Stimulated activated CD8-positive, alpha-beta memory T cell treated with anti-CD3 and anti-CD28 coated beads, Interleukin-12 subunit alpha, Interleukin-12 subunit beta, amount 100 ng/mL, for 1 hour (primary cell): ENCODE results near the gene LDLRAD4.

Experiments
- DNase-seq: peaks from one replicate; pipeline ENCODE4 v3.0.0-alpha.2; 2020; ENCODE audit warnings: low read depth

LDLRAD4 gene

DNA sequence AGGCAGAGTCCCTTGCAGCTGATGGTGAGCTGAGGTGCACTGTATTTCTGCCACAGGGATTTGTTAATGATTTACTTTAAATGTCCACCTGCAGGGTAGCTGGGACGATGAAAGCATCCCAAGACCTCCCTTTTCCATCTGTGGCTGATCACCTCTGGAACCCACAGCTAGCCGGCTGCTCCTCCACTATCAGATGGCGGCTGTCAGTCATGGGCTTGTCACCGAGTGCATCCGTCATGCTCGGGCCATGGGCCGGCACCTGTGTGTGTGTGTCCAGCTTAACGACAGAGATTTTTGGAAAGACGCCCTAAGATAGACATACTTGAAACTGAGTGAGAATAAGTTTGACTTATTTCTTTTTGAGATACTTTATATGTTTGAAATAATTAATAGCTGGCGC lies 272.6 kb downstream of the LDLRAD4 start:
- no peak for DNase-seq

DNA sequence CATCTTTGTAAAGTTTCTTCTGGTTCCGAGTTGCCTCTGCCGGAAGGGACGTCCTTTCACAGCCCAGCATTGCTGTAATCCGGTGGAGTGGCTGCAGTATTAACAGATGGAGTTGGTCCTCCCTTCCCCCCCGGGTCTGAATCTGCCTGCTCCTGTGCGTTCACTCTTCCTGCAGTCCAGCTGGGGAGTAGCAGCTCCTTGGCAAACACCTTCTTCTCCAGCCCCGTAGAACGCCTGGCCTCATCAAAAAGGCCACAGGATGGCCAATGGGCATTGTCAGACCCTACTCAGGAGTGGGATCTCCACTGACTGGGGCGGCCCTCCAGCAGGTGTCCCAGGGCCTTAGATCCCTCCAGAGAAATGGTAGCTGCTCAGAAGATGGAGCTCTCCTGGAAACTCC lies 273.8 kb downstream of the LDLRAD4 start:
- no peak for DNase-seq

DNA sequence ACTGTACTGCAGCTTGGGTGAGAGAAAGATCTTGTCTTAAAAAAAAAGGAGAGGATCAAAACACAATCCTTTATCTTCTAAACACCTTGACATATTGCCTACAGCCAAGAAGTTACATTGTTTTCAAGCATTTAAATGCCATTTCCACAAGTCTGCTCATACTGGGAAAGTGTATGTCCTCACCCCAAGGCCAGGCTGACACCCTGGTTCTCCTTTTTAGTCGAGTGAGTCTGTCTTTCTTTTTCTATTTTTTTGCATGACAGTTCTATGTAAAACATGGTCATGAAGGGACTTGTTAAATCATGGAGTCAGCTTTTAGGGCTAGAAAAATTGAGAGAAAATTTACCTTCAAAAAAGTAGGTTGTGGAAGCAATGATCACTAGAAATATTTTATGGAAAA lies 274.5 kb downstream of the LDLRAD4 start:
- DNase-seq = no peak

DNA sequence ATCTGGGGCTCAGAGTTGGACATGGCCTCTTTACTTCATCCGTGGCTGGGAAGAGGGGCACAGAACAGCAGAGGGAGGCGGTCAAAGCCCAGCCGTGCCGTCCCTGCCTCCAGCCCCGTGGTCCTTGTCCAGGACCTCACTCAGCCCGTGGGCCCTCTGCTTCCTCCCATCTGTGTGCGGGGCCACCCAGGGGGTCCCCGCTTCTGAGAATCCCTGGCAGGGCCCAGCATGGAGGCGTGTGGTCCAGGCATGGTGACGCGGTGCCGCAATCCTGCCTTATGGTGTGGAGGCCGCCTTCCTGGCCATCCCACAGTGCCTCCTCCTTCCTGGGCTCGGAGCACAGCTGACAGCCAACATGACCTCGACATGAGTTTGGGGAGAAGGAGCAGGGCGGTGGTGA lies 275.2 kb downstream of the LDLRAD4 start:
- DNase-seq = no peak

DNA sequence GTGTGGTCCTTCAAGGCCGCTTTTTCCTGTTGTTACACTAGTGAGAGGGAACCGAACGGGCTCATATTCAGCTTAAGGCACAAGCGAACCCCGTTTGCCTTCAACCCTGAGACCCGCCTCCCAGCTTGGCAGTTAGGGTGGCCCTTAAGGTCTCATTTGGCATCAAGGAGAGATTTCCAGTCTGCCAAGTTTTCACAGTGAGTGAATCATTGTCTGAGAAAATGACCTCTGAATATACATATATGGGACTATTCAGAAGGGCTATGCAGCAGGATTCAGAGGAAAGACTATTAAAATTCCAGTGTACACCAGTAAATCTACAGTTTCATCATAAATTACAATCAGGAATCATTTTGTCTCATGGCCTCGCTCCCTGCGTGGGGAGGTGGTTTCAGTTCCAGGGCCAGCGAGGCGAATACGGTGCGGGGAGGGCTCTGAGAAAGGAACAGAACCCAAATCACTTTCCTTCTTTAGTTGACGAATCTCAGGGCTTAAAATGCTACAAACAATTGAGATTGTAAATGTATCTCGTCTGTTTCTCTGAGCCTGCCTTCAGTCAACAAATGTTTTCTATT lies 276.4 kb downstream of the LDLRAD4 start:
- DNase-seq = no peak

DNA sequence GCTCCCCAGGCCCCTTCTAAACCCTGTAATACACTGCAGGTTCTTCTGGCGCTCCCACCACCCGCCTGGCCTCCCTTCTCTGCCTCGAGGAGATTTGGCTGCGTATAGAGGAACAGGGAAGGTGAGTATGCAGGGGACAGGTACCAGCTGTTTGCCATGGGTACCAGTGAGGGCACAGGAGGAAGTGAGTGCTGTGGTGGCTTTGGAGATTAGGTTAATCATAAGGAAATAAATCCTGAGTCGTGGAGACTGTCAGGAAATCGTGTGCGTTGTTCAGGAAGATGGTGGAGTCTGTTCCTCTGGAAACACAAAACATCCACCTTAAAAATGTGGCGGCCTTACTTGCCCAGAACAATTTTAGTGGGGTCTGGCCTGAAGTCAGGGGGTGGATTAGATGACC lies 277.4 kb downstream of the LDLRAD4 start:
- DNase-seq = no peak

DNA sequence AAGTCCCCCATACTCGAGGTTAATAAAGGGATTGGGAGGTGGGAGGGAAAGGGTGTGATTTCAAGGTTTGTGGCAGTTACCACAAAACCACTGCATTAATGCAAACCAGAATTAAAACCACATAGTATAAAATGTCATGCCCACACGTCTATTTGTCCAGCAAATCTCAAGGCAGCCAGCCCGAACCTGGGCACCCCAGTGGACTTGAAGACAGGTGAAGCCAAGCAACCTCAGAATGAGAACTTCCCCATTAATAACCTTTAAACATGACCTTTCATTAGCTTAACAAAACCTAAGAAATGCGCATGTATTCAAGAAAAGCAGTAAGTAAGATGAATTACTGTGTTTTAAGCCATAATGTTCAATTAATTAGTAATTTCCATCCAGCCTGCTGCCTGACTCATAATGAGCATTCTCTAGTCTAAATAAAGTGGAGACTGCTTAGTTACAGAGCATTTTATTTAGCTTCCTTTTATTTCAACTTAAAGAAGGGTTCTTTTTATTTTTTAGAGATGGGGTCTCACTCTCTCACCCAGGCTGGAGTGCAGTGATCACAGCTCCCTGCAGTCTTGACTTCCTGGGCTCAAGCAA lies 278.2 kb downstream of the LDLRAD4 start:
- DNase-seq = no peak

DNA sequence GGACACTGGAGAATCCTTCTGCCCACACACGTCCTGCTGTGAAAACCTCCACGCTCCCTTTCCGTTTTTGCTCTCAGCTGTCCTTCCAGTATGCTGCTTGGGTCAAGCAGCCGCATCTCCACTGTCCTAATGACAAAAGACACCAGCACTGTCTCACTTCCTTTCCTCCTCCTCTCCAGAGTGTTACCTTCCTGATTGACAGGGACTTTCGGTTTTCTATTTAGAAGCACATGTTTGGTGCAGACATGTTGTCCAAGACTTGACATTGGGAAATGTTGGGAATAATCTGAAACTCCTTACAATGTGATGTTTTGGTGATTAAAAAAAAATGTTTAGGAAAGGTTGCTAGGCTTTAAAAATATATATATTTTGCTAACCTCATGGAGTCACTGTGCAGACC lies 281.2 kb downstream of the LDLRAD4 start:
- no peak for DNase-seq

DNA sequence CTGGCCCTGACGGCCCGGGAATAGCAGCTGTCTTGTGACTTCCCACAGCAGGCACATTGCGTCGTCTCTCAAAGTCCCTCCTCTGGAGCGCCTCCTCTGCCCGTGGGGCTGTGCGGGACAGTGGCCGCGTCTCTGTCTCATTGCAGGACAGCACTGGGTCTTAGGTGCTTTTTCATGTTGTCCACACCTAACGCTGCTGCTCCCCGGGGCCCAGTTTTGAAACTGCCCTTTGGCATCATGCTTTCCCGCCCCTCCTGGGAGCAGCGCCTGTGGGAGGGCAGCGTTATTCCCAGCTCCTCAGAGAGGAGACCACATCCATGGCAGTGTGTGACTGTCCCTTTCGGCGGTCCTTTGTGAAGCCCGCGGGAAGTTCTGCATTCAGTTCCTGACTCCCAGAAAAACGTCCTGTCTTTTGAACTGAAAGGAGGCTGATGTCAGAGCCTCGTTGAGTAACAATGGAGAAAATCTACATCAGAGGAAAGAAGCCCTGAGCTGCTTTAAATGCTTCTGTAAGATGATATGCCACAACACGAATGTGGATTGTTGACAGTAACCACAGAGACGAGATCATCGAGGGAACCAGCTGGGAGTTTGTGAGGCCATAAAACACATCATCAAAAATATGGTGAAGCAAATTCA lies 281.8 kb downstream of the LDLRAD4 start:
- no peak for DNase-seq

DNA sequence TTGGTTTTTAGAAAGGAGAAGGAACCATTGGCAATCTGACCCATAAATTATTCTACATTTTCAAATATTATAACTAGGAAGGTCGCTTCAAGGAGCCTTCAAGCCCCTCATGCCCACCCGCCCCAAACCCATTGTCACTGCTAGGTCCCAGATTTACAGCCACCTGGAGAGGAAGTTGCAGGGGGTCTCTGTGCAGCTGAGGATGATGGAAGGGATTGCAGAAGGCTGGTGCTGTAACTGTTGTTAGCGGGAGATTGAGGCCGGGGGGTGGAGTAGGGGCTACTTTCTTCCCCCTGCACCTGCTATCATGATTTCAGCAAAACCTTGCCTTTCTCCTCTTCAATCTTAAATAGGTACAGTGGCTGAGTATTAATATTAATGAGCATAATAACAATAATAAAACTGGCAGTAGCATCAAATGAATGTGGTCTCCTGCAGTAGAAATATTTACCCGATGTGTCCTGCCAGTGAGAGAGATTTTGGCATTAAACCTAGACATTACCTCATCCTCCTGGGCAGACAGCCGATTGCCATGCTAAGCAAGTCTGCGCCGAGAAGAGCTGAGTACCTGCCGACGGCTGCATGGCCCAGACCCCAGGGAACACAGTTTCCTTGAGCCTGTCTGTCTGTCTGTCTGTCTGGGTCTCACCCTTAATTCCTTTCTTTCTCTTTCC lies 282.4 kb downstream of the LDLRAD4 start:
- no peak for DNase-seq

DNA sequence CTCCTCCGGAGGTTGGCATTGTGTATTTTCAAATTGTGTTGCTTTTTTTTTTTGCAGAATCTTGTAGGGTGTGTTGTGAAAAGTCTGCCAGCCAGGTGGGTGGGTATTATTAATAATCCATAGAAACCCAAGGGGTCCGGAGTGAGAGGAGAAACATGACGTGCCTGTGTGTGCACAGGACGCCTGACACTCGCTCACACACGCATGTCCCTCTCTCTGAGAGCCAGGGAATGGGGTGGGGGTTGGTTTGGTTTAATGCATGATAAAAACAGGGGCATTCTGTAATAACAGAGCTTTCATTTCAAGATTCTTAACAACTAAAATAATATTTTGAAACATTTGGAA lies 283.0 kb downstream of the LDLRAD4 start:
- DNase-seq = no peak

DNA sequence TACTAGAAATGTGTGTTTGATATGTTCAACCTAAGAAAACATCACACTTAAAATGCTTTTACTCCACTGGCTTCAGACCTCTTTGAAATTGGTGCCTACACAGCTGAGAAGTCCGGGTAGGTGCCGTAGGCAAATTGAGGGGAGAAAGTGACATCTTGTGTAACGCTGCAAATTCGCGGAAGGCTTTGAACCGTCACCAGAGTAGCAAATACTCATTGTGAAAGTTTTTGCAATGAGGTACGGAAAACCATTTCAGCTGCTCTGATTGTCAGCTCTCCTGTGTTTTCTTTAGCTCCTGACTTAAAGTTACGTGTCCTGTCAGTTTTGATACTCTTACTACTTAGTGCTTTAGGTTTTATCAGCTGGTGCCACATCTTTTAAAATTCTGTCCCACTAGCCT lies 283.3 kb downstream of the LDLRAD4 start:
- no peak for DNase-seq

DNA sequence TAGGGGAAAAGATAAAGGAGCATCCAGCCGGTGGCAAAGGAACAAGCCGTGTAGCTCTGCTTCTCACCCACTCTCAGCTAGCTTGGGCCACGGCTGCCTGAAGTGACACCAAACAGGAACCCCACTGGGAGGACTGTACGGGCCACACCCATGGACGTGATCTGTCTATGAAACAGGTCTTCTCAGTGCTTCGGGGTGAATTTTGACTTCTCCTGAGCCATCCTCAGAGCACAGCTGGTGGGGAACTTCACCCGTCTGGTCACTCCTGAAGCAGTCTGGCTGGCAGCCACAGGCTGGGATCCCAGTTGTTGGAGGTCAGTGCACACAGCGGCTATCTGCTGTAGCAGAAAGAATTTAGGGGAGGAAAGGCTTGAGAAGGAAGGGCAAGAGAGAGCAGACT lies 284.0 kb downstream of the LDLRAD4 start:
- no peak for DNase-seq

DNA sequence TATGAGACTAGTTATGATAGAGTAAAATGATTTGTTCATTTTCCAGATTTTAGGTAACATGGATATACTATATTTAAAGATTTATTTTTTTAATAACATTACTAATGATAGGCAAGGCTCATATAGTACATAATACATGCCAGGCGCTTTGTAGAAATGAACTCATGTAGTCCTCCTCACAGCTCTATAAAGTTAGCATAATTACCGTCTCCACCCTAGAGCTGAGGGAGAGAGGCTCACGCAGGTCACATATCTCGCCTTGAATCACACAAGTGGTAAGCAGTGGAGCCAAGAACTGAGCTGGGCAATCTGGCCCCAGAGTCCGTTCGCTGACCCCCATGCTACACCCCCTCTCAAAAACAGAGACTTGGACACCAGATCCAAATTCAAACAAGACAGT lies 285.3 kb downstream of the LDLRAD4 start:
- no peak for DNase-seq

DNA sequence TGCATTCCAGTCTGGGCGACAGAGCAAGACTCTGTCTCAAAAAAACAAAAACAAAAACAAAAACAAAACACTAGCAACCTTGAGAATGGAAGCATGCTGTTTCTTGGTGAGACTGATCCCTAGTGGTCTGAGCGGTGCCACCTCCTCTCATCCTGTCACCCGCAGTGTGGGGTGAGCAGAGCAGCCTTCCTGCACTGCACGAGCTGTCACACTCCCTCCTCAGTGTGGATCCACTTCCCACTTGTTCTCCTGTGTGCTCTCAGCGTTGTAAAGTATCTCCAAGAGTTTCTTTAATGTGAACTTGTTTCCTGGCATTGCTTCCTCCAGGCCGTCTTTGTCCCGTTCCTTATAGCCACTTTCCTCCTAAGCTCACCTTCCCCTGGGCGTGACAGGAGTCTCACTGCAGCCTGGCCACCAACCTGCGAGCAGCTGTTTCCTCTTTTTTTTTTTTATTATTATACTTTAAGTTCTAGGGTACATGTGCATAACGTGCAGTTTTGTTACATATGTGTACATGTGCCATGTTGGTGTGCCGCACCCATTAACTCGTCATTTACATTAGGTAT lies 287.3 kb downstream of the LDLRAD4 start:
- no peak for DNase-seq

DNA sequence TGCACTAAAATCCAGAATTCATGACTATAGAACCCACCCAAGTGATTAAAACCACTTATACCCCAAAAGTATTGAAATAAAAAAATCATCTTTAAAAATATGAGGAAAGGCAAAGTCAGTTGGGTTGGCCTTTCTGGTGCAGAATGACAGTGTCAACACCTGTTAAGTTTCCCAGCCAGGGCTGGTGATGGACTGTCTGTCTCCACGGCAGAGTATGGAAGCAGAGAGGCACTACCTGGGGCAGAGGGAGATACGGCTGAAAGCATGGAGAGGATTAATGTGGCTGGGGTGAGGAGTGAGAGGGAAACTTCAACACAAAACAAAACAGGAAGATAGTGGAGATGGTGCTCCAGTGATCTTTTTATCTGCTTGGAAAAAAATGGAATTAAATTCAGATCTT lies 292.0 kb downstream of the LDLRAD4 start:
- no peak for DNase-seq

DNA sequence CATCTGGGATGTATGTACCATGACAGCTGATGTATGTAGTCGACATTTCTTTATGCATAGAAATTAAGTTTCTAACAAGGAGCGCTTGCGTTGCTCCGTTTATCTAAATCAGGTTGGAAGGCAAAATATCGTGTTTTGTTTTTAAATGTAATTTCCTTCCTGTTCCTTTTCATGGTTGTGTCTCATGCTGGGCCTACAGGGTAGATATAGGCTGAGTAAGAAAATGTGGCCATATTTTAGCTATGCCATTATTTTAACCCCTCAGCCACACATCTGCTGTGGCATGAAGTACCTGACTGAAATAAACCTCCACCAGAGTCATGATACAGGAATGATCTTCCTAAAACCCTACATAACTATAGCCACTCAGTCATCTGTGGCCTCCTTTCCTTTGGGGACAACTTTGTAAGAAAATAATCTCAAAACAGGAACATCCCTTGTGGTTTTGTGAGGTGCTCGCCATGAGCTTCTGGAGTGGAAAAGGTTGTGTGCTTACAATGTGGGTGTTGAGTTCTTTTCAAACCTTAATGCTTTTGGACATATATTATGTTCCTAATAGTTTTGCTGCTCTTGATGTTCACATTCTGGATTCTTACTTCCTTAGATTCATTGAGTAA lies 293.5 kb downstream of the LDLRAD4 start:
- DNase-seq = no peak

DNA sequence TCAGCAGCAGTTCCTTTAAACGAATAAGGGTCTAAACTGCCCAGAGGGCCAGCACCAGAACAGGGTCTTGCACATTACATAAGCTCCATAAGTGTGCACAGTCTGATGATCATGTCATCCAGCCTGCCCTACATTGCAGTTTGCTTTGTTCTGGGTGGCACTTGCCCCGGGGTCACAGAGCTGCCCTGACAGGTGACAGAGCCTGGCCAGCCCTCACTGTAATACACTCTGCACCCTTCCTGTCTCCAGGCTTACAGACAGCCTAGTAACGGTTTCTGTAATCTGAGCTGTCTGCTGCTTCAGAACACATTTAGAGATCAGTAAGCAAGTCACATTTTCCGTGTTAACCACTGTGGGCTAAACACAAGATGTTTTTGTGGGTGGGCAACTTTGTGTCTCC lies 294.5 kb downstream of the LDLRAD4 start:
- no peak for DNase-seq

DNA sequence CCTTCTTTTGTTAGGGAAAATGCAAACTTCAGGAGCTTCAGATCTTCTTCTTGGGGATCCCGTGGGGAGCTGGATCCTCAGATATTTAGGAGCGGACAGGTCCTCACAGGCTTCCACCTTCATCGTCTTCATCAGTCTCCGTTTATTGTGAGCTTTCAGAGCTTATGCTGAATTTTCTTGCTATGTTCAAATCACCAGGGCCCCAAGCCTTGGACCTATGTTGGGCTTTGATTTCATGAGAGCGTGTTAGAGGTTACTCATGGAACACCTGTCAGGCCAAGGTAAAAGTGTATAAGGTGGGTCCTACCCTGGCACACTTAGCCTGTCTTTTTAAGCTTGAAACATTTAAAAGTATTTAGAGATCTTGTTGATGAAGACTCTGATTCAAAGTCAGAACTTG lies 294.9 kb downstream of the LDLRAD4 start:
- DNase-seq = no peak

DNA sequence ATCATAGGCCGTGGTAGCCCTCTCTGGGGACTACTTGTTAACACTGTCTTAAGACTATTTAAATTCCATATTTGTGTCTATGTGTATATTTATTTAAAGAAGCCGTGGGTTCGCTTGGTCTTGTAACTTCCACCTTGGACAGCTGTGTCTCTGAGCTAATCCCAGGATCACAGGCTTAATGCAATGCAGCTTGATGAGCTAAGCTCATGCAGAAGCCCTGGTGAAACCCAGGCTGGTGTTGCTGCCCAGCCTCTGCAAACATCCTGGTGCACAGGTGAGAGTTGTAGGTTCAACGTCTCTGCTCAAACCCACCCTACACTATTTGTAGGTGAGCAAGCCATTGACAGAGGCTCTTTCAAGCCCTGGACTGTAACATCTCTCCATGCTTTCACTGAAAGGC lies 296.0 kb downstream of the LDLRAD4 start:
- no peak for DNase-seq

DNA sequence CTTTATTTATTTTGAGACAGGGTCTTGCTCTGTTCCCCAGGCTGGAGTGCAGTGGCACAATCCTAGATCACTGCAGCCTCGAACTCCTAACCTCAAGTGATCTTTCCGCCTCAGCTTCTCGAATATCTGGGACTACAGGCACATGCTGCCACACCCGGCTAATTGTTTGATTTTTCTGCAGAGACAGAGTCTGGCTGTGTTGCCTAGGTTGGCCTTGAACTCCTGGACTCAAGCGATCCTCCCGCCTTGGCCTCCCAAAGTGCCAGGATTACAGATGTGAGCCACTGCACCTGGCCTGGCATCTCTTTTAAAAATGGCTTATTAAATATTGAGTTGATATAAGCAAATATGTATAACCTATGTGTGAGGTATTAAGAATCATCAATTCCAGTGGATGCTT lies 298.3 kb downstream of the LDLRAD4 start:
- DNase-seq = no peak

DNA sequence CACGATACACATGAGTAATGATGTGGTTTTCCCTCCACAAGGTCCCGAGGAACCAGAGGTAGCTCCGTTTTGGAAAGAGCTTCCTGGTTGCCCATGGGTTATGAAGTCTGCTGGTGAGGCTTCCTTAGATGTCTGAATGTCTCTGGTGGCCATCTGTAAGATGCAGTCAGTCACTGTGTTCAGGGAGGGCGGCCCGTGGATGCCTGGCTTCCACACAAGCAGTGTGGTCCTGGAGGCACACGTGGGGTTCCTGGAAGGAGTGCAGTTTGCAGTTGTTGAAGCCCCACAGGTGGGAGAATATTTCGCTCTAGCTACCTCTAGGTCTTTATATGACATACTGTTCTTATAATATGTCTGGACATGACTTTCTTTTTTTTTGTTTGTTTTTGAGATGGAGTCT lies 298.8 kb downstream of the LDLRAD4 start:
- no peak for DNase-seq

DNA sequence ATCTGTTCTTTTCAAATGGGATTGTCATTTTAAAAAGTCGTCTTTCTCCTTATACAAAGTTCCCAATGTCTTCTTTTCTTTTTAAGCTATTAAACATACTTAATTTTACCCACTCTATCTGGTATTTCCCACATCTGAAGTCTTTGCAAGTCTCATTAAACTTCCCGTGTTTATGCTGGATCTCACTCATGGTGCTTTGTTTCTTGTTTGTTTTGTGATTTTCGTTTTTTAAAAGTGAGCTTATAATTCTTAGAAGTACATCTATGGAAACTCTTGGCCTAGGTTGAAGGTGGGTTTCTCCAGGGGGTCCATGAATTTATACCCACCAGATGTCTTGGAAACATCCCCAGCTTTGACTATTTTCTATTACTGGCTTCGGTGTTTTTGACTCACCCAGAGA lies 299.8 kb downstream of the LDLRAD4 start:
- DNase-seq = no peak
